Transverse colon (tissue), 1 donor: ENCODE data around the gene CSTF3.

Experiments used
- EP300 ChIP-seq: sonication (generic); formaldehyde crosslinking; IDR thresholded peaks from one replicate; pipeline ENCODE4 v1.6.1; 2017; ENCODE audit warnings: antibody characterized with exemption, low read depth
- POLR2A ChIP-seq: fragments of 450-650 bp; IDR thresholded peaks from one replicate; pipeline ENCODE4 v1.6.1; 2016; ENCODE audit warnings: antibody characterized with exemption, mild to moderate bottlenecking, moderate library complexity

DNA sequence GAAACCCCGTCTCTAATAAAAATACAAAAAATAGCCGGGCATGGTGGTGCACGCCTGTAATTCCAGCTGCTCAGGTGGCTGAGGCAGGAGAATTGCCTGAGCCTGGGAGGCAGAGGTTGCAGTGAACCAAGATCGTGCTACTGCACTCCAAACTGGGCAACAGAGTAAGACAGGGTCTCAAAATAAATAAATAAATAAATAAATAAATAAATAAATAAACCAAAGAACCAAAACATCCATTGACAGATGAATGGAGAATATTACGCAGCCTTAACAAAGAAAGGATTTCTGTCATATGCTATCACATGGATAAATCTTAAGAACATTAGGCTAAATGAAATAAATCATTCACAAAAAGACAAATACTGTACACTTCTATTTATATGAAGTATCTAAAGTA is 11.1 kb upstream of the CSTF3 start:
- no peak for TF ChIP-seq POLR2A
- no peak for TF ChIP-seq EP300
